Measurements from ENCODE around the gene POU2F1.

DNA sequence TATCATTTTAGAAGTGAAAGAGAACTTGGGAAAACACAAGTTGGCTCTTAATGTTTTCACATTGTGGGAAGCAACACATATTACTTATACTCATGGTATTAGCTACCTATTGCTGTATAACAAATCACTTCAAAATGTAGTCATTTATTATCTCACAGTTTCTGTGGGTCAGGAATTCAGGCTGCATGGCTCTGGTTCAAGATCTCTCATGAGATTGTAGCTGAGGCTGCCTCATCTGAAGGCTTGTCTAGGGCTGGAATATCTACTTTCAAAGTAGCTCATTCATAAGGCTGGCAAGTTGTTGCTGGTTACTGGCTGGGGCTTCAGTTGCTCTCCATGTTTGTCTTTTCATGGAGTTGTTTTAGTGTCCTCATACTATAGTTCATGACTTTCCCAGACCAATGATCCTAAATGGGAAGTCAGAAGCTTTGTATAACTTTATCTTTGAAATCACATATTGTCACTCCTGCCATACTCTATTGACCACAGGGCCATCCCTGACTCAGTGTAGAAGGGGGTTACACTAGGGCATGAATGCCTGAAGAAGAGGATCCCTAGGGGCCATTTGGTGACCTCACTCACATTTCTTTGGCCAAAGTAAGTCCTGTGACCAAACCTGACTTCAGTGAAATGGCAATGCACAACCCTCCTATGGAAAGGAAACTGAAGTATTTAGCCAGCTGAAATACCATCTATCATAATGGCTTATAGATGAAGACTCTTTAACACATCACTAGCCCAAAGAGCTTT lies 37.9 kb upstream of the POU2F1 start:
- TF ChIP-seq, protein P1, sequence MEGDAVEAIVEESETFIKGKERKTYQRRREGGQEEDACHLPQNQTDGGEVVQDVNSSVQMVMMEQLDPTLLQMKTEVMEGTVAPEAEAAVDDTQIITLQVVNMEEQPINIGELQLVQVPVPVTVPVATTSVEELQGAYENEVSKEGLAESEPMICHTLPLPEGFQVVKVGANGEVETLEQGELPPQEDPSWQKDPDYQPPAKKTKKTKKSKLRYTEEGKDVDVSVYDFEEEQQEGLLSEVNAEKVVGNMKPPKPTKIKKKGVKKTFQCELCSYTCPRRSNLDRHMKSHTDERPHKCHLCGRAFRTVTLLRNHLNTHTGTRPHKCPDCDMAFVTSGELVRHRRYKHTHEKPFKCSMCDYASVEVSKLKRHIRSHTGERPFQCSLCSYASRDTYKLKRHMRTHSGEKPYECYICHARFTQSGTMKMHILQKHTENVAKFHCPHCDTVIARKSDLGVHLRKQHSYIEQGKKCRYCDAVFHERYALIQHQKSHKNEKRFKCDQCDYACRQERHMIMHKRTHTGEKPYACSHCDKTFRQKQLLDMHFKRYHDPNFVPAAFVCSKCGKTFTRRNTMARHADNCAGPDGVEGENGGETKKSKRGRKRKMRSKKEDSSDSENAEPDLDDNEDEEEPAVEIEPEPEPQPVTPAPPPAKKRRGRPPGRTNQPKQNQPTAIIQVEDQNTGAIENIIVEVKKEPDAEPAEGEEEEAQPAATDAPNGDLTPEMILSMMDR (IDR thresholded peaks at IDR 0.05; ENCODE audit: extremely low read depth in 1 of 2, insufficient read depth in 1 of 2, low read depth in 1 of 2, low read length in 2 of 2) = no peak
- no peak for TF ChIP-seq EZH2 (IDR thresholded peaks at IDR 0.05; ENCODE audit: borderline replicate concordance, low read depth, low read length, severe bottlenecking)
- TF ChIP-seq JUN (IDR thresholded peaks at IDR 0.05; ENCODE audit: borderline replicate concordance, insufficient read depth, insufficient read length, low read depth) = no peak
- no peak for TF ChIP-seq POLR2AphosphoS5 (IDR thresholded peaks at IDR 0.05; ENCODE audit: insufficient read depth, low read depth, low read length)
- TF ChIP-seq POLR2A (IDR thresholded peaks at IDR 0.05; ENCODE audit: low read depth, low read length) = no peak
